NCI-H82 treated with DMSO at 0.1 percent for 48 hours (cell line): ENCODE data around the gene NCK2.

Source experiments
- DNase-seq: peaks from one replicate; lab custom pipeline; 2025; ENCODE audit not compliant: unreplicated experiment; lab: John Stamatoyannopoulos, UW

The NCK2 gene

GRCh38 chr2:105843476-105844374, 99.0 kb downstream of the NCK2 start:
- DNase-seq = no peak

GRCh38 chr2:105845976-105846375, 101.3 kb downstream of the NCK2 start:
- no peak for DNase-seq

- DNase-seq = no peak
These were observed 102.3 kb downstream of the NCK2 start for GRCh38 chr2:105847056-105847455.

- no peak for DNase-seq
These were observed 103.7 kb downstream of the NCK2 start for GRCh38 chr2:105848367-105848766.

- DNase-seq = no peak
These were observed 104.9 kb downstream of the NCK2 start for GRCh38 chr2:105849431-105850179.

GRCh38 chr2:105852066-105852465, 107.4 kb downstream of the NCK2 start:
- no peak for DNase-seq

- no peak for DNase-seq
These were observed 108.8 kb downstream of the NCK2 start for GRCh38 chr2:105853354-105854088.

- DNase-seq = no peak
These were observed 110.3 kb downstream of the NCK2 start for GRCh38 chr2:105854972-105855371.

- no peak for DNase-seq
These were observed 111.9 kb downstream of the NCK2 start for GRCh38 chr2:105856581-105856980.

- DNase-seq = no peak
These were observed 112.5 kb downstream of the NCK2 start for GRCh38 chr2:105857076-105857740.

GRCh38 chr2:105858868-105859693, 114.4 kb downstream of the NCK2 start:
- DNase-seq = no peak

GRCh38 chr2:105859694-105859951, 114.9 kb downstream of the NCK2 start:
- DNase-seq = no peak

- no peak for DNase-seq
These were observed 115.9 kb downstream of the NCK2 start for GRCh38 chr2:105860567-105860966.

GRCh38 chr2:105861200-105861599, 116.5 kb downstream of the NCK2 start:
- DNase-seq = no peak

- DNase-seq = no peak
These were observed 118.1 kb downstream of the NCK2 start for GRCh38 chr2:105862843-105863242.

- DNase-seq = no peak
These were observed 119.5 kb downstream of the NCK2 start for GRCh38 chr2:105864262-105864661.

GRCh38 chr2:105865222-105865913, 120.7 kb downstream of the NCK2 start:
- no peak for DNase-seq

GRCh38 chr2:105866216-105867185, 121.8 kb downstream of the NCK2 start:
- DNase-seq = no peak

- no peak for DNase-seq
These were observed 122.9 kb downstream of the NCK2 start for GRCh38 chr2:105867587-105867986.
